K562 (cell line): ENCODE measurements around the gene ALDH16A1. TPM values are rescaled to one million over a fixed set of nuclear protein-coding genes. Genes with fewer than 3 reads are reported as not detected.
A peak's percentile ranks its signal among the peaks of the same experiment; 100 is the strongest.

ENCODE experiments used
- CREB3 ChIP-seq: fragments of 450-650 bp; conservative IDR thresholded peaks from 2 replicates; pipeline ENCODE4 v1.6.1; 2016; ENCODE audit warnings: missing genetic modification characterization, low read depth, mild to moderate bottlenecking, missing compliant biosample characterization, moderate library complexity
- FOXP4 ChIP-seq: sonication (generic); formaldehyde crosslinking; IDR thresholded peaks from 2 replicates; pipeline ENCODE4 v1.8.0; 2022; ENCODE audit warnings: mild to moderate bottlenecking, missing genetic modification reagents, borderline replicate concordance
- GTF2A2 ChIP-seq: IDR thresholded peaks from 2 replicates; pipeline ENCODE4 v1.6.1; 2016; ENCODE audit warnings: mild to moderate bottlenecking, missing genetic modification characterization, missing compliant biosample characterization
- HNRNPLL ChIP-seq: fragments of 200-400 bp; formaldehyde crosslinking; IDR thresholded peaks from 2 replicates; pipeline ENCODE4 v1.6.1; 2017; ENCODE audit warnings: low read length, low read depth, mild to moderate bottlenecking; ENCODE audit not compliant: poor library complexity, severe bottlenecking
- MEF2D ChIP-seq: conservative IDR thresholded peaks from 2 replicates; pipeline ENCODE4 v1.6.1; 2016; ENCODE audit warnings: low read depth, missing genetic modification characterization, missing compliant biosample characterization
- RUNX1 ChIP-seq: sonication (generic); IDR thresholded peaks from 2 replicates; pipeline ENCODE4 v1.6.1; 2016; ENCODE audit warnings: antibody characterized with exemption, low read depth
- TEAD1 ChIP-seq, 2 experiments: fragments of 450-650 bp in 1 of 2; sonication (generic) in 1 of 2; formaldehyde crosslinking; IDR thresholded peaks; 2 replicates each; pipeline versions ENCODE4 v1.4.0 to v1.8.0; 2020 to 2022; ENCODE audit warnings: mild to moderate bottlenecking in 2 of 2, missing genetic modification reagents in 1 of 2
- USF1 ChIP-seq: sonication (generic); formaldehyde crosslinking; IDR thresholded peaks from 2 replicates; pipeline ENCODE4 v1.9.0; 2022; ENCODE audit warnings: mild to moderate bottlenecking, missing genetic modification reagents
- VEZF1 ChIP-seq: fragments of 200-800 bp; sonication (Bioruptor generic); IDR thresholded peaks from 2 replicates; pipeline ENCODE4 v1.6.1; 2017; ENCODE audit warnings: missing genetic modification characterization, missing compliant biosample characterization
- YY1 ChIP-seq, 3 experiments: IDR thresholded peaks; 2 replicates each; pipeline ENCODE4 v1.6.1; 2011; ENCODE audit warnings: low read length in 2 of 3, mild to moderate bottlenecking in 2 of 3, moderate library complexity in 2 of 3, borderline replicate concordance in 1 of 3, control low read depth in 1 of 3, low read depth in 1 of 3; ENCODE audit not compliant: insufficient read depth in 3 of 3, insufficient replicate concordance in 2 of 3, control insufficient read depth in 1 of 3, insufficient read length in 1 of 3; ENCODE audit errors: extremely low read depth in 1 of 3
- ZNF407 ChIP-seq: fragments of 450-650 bp; IDR thresholded peaks from 2 replicates; pipeline ENCODE4 v1.6.1; 2016; ENCODE audit warnings: low read depth
- polyA plus RNA-seq, 8 experiments: library from polyadenylated mRNA; depleted of rRNA in 4 of 8; stranded (reverse) in 5 of 8; unstranded in 3 of 8; fragments of >200 nt; fragmentation: Nextera tagmentation in 2 of 8; fragmentation: Illumina TruSeq in 1 of 8; extraction: Ambion mirVana in 2 of 8; extraction: Trizol in 1 of 8; gene quantifications; 2 replicates each; pipeline versions ENCODE4 v1.2.1 to v1.2.3, GENCODE V29; 2011 to 2014; ENCODE audit warnings: inconsistent platforms in 1 of 8, missing spikeins in 1 of 8
- total RNA-seq, 7 experiments: library from RNA; depleted of rRNA in 6 of 7; stranded (reverse); fragments of >200 nt in 6 of 7; fragmentation: Illumina TruSeq in 2 of 7; extraction: Trizol in 2 of 7; gene quantifications; 2 replicates each; pipeline versions ENCODE4 v1.2.1 to v1.2.3, GENCODE V29; 2011 to 2021; ENCODE audit warnings: low replicate concordance in 1 of 7

ALDH16A1 gene
- total and polyA plus RNA-seq, 9 of the 15 experiments (the other 6 are each of a cell fraction or from before 2014, with no cell fraction given) = 2.2 to 52.2 (median 7.6) TPM

- TF ChIP-seq VEZF1 (CRISPR knock-in tag) = peak; percentile 71
- peak; percentile 64; the same call in 1 of the 2 replicates for TF ChIP-seq MEF2D (tag)
- peak in 1 of 2 experiments; percentile 83; a peak in 2 of 4 replicates for TF ChIP-seq TEAD1 (CRISPR knock-in tag; IDR thresholded peaks at IDR 0.05)
- TF ChIP-seq HNRNPLL = peak; percentile 55
- peak; percentile 67 for TF ChIP-seq CREB3 (tag)
- peak in 2 of 3 experiments; percentile 37 to 55 for TF ChIP-seq YY1 (IDR thresholded peaks at IDR 0.05; ENCODE audit: borderline replicate concordance in 1 of 3, control insufficient read depth in 1 of 3, extremely low read depth in 1 of 3, insufficient read depth in 3 of 3, insufficient read length in 1 of 3, insufficient replicate concordance in 2 of 3, low read depth in 1 of 3, low read length in 2 of 3)
- no peak for TF ChIP-seq GTF2A2 (tag)
- peak; percentile 71; the same call in 1 of the 2 replicates for TF ChIP-seq FOXP4 (CRISPR knock-in tag)
- peak; percentile 19; the same call in 1 of the 2 replicates for TF ChIP-seq USF1 (CRISPR knock-in tag)
- TF ChIP-seq RUNX1 = no peak
- 0 out of 2 replicates have a peak, but pooled peaks have one; percentile 28 for TF ChIP-seq ZNF407
Measured at GRCh38 chr19:49422407-49423070, 30.5 kb upstream of the ALDH16A1 start (continued).
